Testis (tissue), 2 donors: ENCODE results near the gene APIP.

Experiments used
- CTCF ChIP-seq, 3 experiments: fragments of 450-650 bp in 2 of 3; fragments of 200-600 bp in 1 of 3; sonication (generic) in 1 of 3; IDR thresholded peaks; one replicate each; pipeline ENCODE4 v1.5.1; 2016 to 2019; ENCODE audit warnings: antibody characterized with exemption in 3 of 3, mild to moderate bottlenecking in 2 of 3, moderate library complexity in 1 of 3
- POLR2A ChIP-seq: fragments of 450-650 bp; IDR thresholded peaks from one replicate; pipeline ENCODE4 v1.6.1; 2017; ENCODE audit warnings: antibody characterized with exemption, mild to moderate bottlenecking, moderate library complexity

- TF ChIP-seq CTCF (IDR thresholded peaks at IDR 0.05) (no peak), POLR2A (no peak)
Measured at GRCh38 chr11:34962034-34962433, 45.9 kb upstream of the APIP start.
